ENCODE measurements around the gene ZNF639. TPM values are rescaled to one million over a fixed set of nuclear protein-coding genes. Genes with fewer than 3 reads are reported as not detected.

Gene ZNF639
- total RNA-seq, 4 donors from 2014 or later: 24.0 to 51.2 (median 29.8) TPM

DNA sequence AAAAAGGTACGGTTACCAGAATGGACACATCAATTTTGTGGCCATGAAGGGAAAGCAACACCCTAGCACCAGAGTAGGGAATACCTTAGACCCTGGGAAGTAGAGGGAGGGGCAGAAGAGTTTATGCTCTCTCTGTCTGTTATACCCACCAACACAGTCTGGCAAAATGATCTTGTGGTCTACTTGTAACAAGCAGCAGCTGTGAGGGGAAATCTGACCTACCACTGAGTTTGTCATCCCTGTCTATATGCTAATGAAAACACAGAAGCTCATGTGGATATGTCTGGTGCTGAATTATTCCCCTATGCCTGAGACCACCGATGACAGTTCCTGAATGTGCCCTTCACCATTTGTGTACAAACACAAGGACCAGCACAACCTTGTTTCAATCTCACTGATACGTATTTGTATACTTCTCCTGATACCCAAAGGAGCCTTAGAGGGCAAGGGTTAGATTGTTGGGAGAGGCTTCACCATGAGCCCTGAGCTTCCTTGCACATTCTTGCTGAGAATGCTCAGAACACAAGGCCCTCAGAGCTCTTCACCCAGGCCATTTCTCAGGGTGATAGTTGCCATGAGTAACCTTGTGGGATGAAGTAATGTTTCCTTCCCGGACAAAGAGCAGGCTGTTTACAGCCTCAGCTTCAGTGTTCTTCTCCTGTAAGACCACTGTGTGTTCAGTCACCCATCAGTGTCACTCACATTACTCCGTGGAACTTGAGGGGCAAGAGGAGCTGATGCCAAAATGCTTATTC lies 24.7 kb upstream of the ZNF639 start:
- Histone ChIP-seq H3K4me3 (no peak overlapping the region), H3K27me3 (no peaks in the 10 kb centered on the region), H3K27ac (no peak overlapping the region), H3K4me1 (no peaks in the 10 kb centered on the region), H3K36me3 (no peaks in the 10 kb centered on the region), H3K9me3 (no peaks in the 10 kb centered on the region)
- DNase-seq: no peak
- TF ChIP-seq POLR2A (IDR thresholded peaks at IDR 0.05): no peak
- TF ChIP-seq, protein P1, sequence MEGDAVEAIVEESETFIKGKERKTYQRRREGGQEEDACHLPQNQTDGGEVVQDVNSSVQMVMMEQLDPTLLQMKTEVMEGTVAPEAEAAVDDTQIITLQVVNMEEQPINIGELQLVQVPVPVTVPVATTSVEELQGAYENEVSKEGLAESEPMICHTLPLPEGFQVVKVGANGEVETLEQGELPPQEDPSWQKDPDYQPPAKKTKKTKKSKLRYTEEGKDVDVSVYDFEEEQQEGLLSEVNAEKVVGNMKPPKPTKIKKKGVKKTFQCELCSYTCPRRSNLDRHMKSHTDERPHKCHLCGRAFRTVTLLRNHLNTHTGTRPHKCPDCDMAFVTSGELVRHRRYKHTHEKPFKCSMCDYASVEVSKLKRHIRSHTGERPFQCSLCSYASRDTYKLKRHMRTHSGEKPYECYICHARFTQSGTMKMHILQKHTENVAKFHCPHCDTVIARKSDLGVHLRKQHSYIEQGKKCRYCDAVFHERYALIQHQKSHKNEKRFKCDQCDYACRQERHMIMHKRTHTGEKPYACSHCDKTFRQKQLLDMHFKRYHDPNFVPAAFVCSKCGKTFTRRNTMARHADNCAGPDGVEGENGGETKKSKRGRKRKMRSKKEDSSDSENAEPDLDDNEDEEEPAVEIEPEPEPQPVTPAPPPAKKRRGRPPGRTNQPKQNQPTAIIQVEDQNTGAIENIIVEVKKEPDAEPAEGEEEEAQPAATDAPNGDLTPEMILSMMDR (IDR thresholded peaks at IDR 0.05): no peak

DNA sequence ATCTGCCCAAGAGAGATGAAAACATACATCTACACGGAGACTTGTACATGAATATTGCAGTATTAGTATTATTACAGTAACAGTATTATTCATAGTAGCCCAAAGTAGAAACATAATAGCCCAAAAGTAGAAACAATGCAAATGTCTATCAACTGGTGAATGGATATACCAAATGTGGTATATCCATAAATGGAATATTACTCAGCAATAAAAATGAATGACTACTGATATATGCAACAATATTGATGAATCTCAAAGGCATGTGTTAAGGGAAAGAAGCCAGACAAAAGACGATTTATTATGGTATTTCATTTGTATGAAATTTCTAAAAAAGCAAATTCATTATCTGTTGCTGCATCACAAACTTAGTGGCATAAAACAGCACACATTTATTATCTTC lies 23.5 kb upstream of the ZNF639 start:
- no peak for TF ChIP-seq POLR2A (IDR thresholded peaks at IDR 0.05)
- TF ChIP-seq, protein P1 (IDR thresholded peaks at IDR 0.05): no peak
- Histone ChIP-seq H3K4me1 (no peaks in the 10 kb centered on the region), H3K9me3 (no peaks in the 10 kb centered on the region), H3K27me3 (no peaks in the 10 kb centered on the region), H3K4me3 (no peak overlapping the region), H3K27ac (no peak overlapping the region), H3K36me3 (no peaks in the 10 kb centered on the region)
- DNase-seq: no peak

DNA sequence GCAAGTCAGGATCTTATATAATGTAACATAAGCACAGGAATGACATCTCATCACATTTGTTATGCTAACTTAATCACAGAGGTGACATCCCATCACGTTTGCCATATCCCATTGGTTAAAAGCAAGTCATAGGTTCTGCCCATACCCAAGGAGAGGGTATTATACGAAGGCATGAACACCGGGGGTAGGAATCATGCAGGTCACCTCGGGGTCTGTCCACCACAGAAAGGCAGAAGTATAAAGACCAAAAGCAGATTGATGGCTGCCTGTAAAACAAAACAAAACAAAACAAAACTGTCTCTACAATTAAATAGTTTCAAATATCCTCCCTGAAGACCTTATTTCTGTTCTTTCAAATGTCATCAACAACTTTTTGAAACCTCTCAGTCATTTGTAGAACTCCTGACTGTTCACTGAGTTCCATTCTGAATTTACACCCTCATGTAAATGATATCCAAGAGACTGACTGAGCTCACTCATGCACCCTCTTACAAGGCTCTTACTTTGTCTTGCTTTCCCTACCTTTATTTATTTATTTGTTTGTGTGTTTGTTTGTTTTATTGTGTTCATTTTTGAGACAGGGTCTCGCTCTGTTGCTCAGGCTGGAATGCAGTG lies 22.7 kb upstream of the ZNF639 start:
- DNase-seq: no peak
- no peaks in the 10 kb centered on the region for H3K4me1 ChIP-seq
- H3K27me3 ChIP-seq: no peaks in the 10 kb centered on the region
- TF ChIP-seq, protein P1 (IDR thresholded peaks at IDR 0.05): no peak
- no peak for TF ChIP-seq POLR2A (IDR thresholded peaks at IDR 0.05)
- no peaks in the 10 kb centered on the region for H3K36me3 ChIP-seq
- no peak overlapping the region for H3K4me3 ChIP-seq
- H3K27ac ChIP-seq: no peak overlapping the region
- H3K9me3 ChIP-seq: no peaks in the 10 kb centered on the region

DNA sequence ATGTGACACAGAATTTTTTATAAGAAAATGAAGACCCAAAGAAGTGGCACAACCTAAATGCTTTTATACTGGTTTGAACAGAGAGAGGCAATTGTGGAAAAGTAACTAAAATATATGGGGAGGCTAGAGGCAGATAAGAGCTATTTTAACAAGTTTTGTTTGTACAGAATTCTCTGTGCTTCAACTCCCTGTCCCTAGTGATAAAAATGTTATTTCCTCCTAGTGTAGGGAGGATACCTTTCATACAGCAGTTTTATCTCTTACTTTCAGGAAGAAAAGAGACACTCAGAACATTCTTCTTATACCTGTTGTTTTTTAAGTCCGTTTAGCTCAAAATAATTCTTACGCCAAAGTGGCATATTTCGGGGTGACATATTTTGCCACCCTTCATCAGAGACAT lies 21.2 kb upstream of the ZNF639 start:
- no peak overlapping the region for H3K4me3 ChIP-seq
- H3K27ac ChIP-seq: no peak overlapping the region
- DNase-seq: no peak
- TF ChIP-seq, protein P1 (IDR thresholded peaks at IDR 0.05): no peak
- no peak for TF ChIP-seq POLR2A (IDR thresholded peaks at IDR 0.05)
- no peaks in the 10 kb centered on the region for H3K36me3 ChIP-seq
- no peaks in the 10 kb centered on the region for H3K27me3 ChIP-seq
- H3K4me1 ChIP-seq: no peaks in the 10 kb centered on the region
- H3K9me3 ChIP-seq: no peaks in the 10 kb centered on the region

DNA sequence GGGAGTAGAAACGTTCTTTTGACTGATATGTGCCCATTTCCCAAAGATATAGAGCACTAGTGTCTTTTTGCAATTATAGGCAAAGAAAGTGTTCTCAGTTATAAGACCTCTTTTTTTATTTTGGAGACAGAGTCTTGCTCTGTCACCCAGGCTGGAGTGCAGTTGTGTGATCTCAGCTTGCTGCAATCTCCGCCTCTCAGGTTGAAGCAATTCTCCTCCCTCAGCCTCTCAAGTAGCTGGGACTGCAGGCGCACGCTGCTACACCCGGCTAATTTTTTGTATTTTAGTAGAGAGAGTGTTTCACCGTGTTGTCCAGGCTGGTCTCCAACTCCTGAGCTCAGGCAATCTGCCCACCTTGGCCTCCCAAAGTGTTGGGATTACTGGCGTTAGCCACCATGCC lies 20.7 kb upstream of the ZNF639 start:
- H3K27ac ChIP-seq: no peak overlapping the region
- no peak for TF ChIP-seq POLR2A (IDR thresholded peaks at IDR 0.05)
- TF ChIP-seq, protein P1 (IDR thresholded peaks at IDR 0.05): no peak
- no peaks in the 10 kb centered on the region for H3K36me3 ChIP-seq
- H3K9me3 ChIP-seq: no peaks in the 10 kb centered on the region
- H3K4me1 ChIP-seq: no peaks in the 10 kb centered on the region
- H3K27me3 ChIP-seq: no peaks in the 10 kb centered on the region
- H3K4me3 ChIP-seq: no peak overlapping the region
- no peak for DNase-seq

All from Peyer's patch (tissue), 4 donors.